ENCODE results near the gene DFFB. TPM values are rescaled to one million over a fixed set of nuclear protein-coding genes. Genes with fewer than 3 reads are reported as not detected.
"Not testable (repeated sequence)": the region's sequence is repeated elsewhere in the genome, so short reads cannot be mapped to it uniquely, and the experiment has no call there.

DFFB gene, protein sequence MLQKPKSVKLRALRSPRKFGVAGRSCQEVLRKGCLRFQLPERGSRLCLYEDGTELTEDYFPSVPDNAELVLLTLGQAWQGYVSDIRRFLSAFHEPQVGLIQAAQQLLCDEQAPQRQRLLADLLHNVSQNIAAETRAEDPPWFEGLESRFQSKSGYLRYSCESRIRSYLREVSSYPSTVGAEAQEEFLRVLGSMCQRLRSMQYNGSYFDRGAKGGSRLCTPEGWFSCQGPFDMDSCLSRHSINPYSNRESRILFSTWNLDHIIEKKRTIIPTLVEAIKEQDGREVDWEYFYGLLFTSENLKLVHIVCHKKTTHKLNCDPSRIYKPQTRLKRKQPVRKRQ
- total RNA-seq: 8.5 TPM
- long read RNA-seq, partial matches to known transcripts: 2 of 10 reads
- long read RNA-seq, other reads (novel, unspliced or antisense): 4 of 10 reads

DNA sequence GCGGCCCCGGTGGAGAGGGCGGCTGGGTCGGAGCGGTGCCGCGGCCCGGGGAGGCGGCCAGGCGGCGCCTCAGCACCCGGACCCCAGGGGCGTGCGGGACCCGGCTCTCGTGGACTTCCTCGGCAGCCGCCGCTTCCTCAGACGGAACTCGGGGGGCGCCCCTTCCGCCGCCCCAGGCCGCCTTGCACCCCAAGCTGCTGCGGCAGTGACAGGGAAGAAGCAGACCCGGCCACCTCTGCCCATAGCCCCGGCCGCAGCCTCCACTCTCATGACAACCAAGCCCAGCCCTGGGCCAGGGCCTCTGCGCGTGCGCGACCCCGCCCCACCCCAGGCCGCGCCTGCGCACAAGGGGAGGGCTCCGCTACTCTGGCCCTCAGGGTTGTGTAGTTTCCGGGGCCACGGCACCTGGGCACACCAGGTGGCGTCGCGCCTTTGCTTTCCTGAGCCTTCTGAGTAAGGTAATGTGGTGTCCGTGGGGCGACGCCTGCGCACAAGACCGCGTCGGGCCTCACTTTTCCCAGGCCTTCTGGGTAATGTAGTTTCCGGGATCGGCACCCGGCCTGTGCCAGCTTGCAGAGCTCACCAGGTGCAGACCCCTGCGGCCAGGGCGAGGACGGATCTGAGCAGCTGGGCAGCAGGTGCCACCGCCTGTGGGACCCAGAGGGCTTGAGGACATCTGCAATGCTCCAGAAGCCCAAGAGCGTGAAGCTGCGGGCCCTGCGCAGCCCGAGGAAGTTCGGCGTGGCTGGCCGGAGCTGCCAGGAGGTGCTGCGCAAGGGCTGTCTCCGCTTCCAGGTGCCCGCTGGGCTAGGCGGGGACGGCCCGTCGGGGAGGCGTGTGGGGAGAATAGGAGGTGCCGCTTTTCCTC is at the start of gene DFFB, which contains the start of gene CEP104:
TSS of gene DFFB (plus strand) at position 554 of the 868 bp plus-strand sequence. CDS start at position 682, 128 bp downstream.
TSS of gene CEP104 (minus strand) at position 289 of the 868 bp plus-strand sequence. CDS start 4,804 bp downstream, outside the sequence.
- peaks cover 19% of the 10 kb centered on the region for H3K4me1 ChIP-seq
- intact Hi-C loops (cut with DNase I): no loop called here
- no peaks in the 10 kb centered on the region for H3K27me3 ChIP-seq
- peak; percentile 97 for ATAC-seq
- TF ChIP-seq, protein P1, sequence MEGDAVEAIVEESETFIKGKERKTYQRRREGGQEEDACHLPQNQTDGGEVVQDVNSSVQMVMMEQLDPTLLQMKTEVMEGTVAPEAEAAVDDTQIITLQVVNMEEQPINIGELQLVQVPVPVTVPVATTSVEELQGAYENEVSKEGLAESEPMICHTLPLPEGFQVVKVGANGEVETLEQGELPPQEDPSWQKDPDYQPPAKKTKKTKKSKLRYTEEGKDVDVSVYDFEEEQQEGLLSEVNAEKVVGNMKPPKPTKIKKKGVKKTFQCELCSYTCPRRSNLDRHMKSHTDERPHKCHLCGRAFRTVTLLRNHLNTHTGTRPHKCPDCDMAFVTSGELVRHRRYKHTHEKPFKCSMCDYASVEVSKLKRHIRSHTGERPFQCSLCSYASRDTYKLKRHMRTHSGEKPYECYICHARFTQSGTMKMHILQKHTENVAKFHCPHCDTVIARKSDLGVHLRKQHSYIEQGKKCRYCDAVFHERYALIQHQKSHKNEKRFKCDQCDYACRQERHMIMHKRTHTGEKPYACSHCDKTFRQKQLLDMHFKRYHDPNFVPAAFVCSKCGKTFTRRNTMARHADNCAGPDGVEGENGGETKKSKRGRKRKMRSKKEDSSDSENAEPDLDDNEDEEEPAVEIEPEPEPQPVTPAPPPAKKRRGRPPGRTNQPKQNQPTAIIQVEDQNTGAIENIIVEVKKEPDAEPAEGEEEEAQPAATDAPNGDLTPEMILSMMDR (IDR thresholded peaks at IDR 0.05): peak; percentile 49
- H3K27ac ChIP-seq: peak within 1 kb of the TSS; percentile 80
- H3K36me3 ChIP-seq: no peaks in the 10 kb centered on the region
- peak; percentile 97 for DNase-seq
- H3K9me3 ChIP-seq: no peaks in the 10 kb centered on the region
- H3K4me3 ChIP-seq: peak within 1 kb of the TSS; percentile 92

DNA sequence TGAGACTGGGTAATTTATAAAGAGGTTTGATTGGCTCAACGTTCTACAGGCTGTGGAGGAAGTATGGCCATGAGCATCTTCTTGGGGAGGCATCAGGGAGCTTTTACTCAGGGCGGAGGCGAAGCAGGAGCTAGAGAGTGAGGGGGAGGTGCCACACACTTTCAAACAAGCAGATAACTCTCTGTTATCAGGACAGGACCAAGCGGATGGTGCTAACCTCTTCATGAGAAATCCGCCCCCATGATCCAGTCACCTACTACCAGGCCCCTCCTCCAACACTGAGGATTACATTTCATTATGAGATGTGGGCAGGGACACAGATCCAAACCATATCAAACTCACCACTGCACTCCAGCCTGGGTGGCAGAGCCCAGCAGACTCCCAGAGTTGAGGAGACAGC is 49.5 kb upstream of the DFFB start:
- no peak overlapping the region for H3K4me3 ChIP-seq
- TF ChIP-seq, protein P1 (IDR thresholded peaks at IDR 0.05): no peak
- no peaks in the 10 kb centered on the region for H3K4me1 ChIP-seq
- no peaks in the 10 kb centered on the region for H3K36me3 ChIP-seq
- no peaks in the 10 kb centered on the region for H3K9me3 ChIP-seq
- no peaks in the 10 kb centered on the region for H3K27me3 ChIP-seq
- ATAC-seq (no peak), DNase-seq (no peak)
- H3K27ac ChIP-seq: no peak overlapping the region
- intact Hi-C loops (cut with DNase I): no loop called here

DNA sequence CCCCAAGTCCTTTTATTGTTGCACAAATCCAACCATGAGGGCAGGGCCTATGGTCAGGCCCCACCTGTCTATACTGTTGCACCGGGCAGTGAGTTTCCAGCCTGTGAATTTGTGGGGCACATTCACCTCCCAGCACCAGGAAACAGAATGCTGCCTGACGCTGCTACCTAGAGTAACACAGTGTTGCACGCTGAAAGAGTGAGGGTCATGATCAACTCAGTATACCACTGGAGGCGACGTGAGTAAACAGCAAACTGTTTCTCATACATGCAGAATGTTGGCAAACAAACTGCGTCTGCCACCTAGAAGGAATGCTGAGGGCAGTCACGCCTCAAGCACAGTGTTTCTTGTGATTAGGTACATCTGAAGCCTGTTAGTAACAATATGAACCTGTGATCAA is 47.6 kb upstream of the DFFB start:
- intact Hi-C loops (cut with DNase I): no loop called here
- DNase-seq (peak; percentile 18), ATAC-seq (no peak)
- no peak overlapping the region for H3K27ac ChIP-seq
- no peaks in the 10 kb centered on the region for H3K27me3 ChIP-seq
- no peak overlapping the region for H3K4me3 ChIP-seq
- peaks cover 8% of the 10 kb centered on the region for H3K36me3 ChIP-seq
- no peaks in the 10 kb centered on the region for H3K9me3 ChIP-seq
- TF ChIP-seq, protein P1 (IDR thresholded peaks at IDR 0.05): no peak
- no peaks in the 10 kb centered on the region for H3K4me1 ChIP-seq

DNA sequence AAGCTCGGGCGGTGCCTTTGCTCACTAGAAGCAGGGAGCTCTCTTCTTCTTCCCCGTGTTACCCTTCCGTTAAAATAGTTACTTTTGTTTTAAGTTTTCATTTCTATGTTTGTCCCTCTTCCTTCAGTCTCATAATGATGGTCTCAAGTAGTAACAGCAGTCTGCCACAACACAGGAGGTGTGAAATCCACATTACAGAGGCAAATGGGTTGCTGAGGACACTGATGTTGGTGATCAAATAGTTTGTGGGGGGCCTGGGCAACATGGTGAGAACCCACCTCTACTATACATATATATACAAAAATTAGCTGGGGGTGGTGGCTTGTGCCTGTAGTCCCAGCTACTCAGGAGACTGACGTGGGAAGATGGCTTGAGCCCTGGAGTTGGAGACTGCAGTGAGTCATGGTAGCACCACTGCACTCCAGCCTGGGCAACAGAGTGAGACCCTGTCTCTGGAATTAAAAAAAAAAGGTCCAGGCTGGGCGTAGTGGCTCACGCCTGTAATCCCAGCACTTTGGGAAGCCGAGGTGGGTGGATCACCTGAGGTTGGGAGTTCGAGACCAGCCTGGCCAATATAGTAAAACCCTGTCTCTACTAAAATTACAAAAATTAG is 47.0 kb upstream of the DFFB start:
- ATAC-seq; H3K4me1 ChIP-seq; intact Hi-C loops (cut with DNase I); H3K4me3 ChIP-seq; H3K27ac ChIP-seq; H3K27me3 ChIP-seq; H3K9me3 ChIP-seq: not testable (repeated sequence)
- H3K36me3 ChIP-seq: peaks cover 13% of the 10 kb centered on the region
- DNase-seq: peak; percentile 10

DNA sequence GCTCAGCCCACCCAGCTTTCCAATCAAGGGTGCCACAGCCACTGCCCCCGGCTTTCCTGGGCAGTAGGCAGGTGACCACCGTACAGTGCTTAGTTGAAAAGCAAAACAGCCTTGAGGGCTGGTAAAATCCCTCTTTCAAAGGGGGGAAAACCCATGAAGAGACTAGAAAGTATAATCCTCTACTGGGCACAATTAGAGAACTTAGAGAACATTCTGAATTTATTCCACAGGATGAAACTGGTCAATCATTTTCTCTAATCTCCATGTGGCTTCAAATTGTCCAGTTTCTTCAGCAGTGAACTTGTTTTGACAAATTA is 45.7 kb upstream of the DFFB start:
- TF ChIP-seq, protein P1 (IDR thresholded peaks at IDR 0.05): no peak
- DNase-seq (no peak), ATAC-seq (no peak)
- intact Hi-C loops (cut with DNase I): no loop called here
- Histone ChIP-seq H3K27ac (no peak overlapping the region), H3K36me3 (peaks cover 26% of the 10 kb centered on the region), H3K4me3 (no peak overlapping the region), H3K27me3 (no peaks in the 10 kb centered on the region), H3K9me3 (no peaks in the 10 kb centered on the region), H3K4me1 (no peaks in the 10 kb centered on the region)
